ENCODE data around the gene ANTXR1. TPM values are rescaled to one million over a fixed set of nuclear protein-coding genes. Genes with fewer than 3 reads are reported as not detected.

ANTXR1 gene
- total RNA-seq, 1 donor from 2014 or later = not detected

- Mint-ChIP-seq H3K9me3 (no peaks in the 10 kb centered on the region), H3K36me3 (ENCODE audit: low read depth) (no peaks in the 10 kb centered on the region), H3K4me3 (no peak overlapping the region), H3K27me3 (ENCODE audit: insufficient read depth) (no peaks in the 10 kb centered on the region), H3K27ac (no peak overlapping the region), H3K4me1 (ENCODE audit: low read depth) (no peaks in the 10 kb centered on the region)
- DNase-seq (ENCODE audit: low spot score) = no peak
- intact Hi-C loops (cut with micrococcal nuclease) = no loop called here
Observed at GRCh38 chr2:69205491-69205890, 192.5 kb downstream of the ANTXR1 start.

GRCh38 chr2:69208023-69208595 is 195.1 kb downstream of the ANTXR1 start:
- no peak for DNase-seq (ENCODE audit: low spot score)
- intact Hi-C loops (cut with micrococcal nuclease) = no loop called here
- H3K4me1 Mint-ChIP-seq (ENCODE audit: low read depth) = no peaks in the 10 kb centered on the region
- no peaks in the 10 kb centered on the region for H3K27me3 Mint-ChIP-seq (ENCODE audit: insufficient read depth)
- no peak overlapping the region for H3K4me3 Mint-ChIP-seq
- no peaks in the 10 kb centered on the region for H3K36me3 Mint-ChIP-seq (ENCODE audit: low read depth)
- H3K9me3 Mint-ChIP-seq = no peaks in the 10 kb centered on the region
- H3K27ac Mint-ChIP-seq = no peak overlapping the region

- intact Hi-C loops (cut with micrococcal nuclease) = no loop called here
- H3K36me3 Mint-ChIP-seq (ENCODE audit: low read depth) = no peaks in the 10 kb centered on the region
- no peak overlapping the region for H3K27ac Mint-ChIP-seq
- no peak overlapping the region for H3K4me3 Mint-ChIP-seq
- no peaks in the 10 kb centered on the region for H3K27me3 Mint-ChIP-seq (ENCODE audit: insufficient read depth)
- H3K4me1 Mint-ChIP-seq (ENCODE audit: low read depth) = no peaks in the 10 kb centered on the region
- no peak for DNase-seq (ENCODE audit: low spot score)
- no peaks in the 10 kb centered on the region for H3K9me3 Mint-ChIP-seq
Observed at GRCh38 chr2:69209482-69209881, 196.5 kb downstream of the ANTXR1 start.

- intact Hi-C loops (cut with micrococcal nuclease) = no loop called here
- no peaks in the 10 kb centered on the region for H3K4me1 Mint-ChIP-seq (ENCODE audit: low read depth)
- H3K9me3 Mint-ChIP-seq = no peaks in the 10 kb centered on the region
- H3K4me3 Mint-ChIP-seq = no peak overlapping the region
- no peaks in the 10 kb centered on the region for H3K36me3 Mint-ChIP-seq (ENCODE audit: low read depth)
- H3K27me3 Mint-ChIP-seq (ENCODE audit: insufficient read depth) = no peaks in the 10 kb centered on the region
- DNase-seq (ENCODE audit: low spot score) = no peak
- H3K27ac Mint-ChIP-seq = no peak overlapping the region
Observed at GRCh38 chr2:69210385-69210784, 197.4 kb downstream of the ANTXR1 start.

GRCh38 chr2:69211048-69211447 is 198.1 kb downstream of the ANTXR1 start:
- Mint-ChIP-seq H3K27ac (no peak overlapping the region), H3K27me3 (ENCODE audit: insufficient read depth) (no peaks in the 10 kb centered on the region), H3K9me3 (no peaks in the 10 kb centered on the region), H3K4me1 (ENCODE audit: low read depth) (no peaks in the 10 kb centered on the region), H3K4me3 (no peak overlapping the region), H3K36me3 (ENCODE audit: low read depth) (no peaks in the 10 kb centered on the region)
- no peak for DNase-seq (ENCODE audit: low spot score)
- intact Hi-C loops (cut with micrococcal nuclease) = no loop called here

GRCh38 chr2:69211686-69212085 is 198.7 kb downstream of the ANTXR1 start:
- Mint-ChIP-seq H3K36me3 (ENCODE audit: low read depth) (no peaks in the 10 kb centered on the region), H3K4me1 (ENCODE audit: low read depth) (no peaks in the 10 kb centered on the region), H3K4me3 (no peak overlapping the region), H3K9me3 (no peaks in the 10 kb centered on the region), H3K27ac (no peak overlapping the region), H3K27me3 (ENCODE audit: insufficient read depth) (no peaks in the 10 kb centered on the region)
- DNase-seq (ENCODE audit: low spot score) = no peak
- intact Hi-C loops (cut with micrococcal nuclease) = no loop called here

- Mint-ChIP-seq H3K4me1 (ENCODE audit: low read depth) (no peaks in the 10 kb centered on the region), H3K36me3 (ENCODE audit: low read depth) (no peaks in the 10 kb centered on the region), H3K27me3 (ENCODE audit: insufficient read depth) (no peaks in the 10 kb centered on the region), H3K9me3 (no peaks in the 10 kb centered on the region), H3K4me3 (no peak overlapping the region), H3K27ac (no peak overlapping the region)
- intact Hi-C loops (cut with micrococcal nuclease) = no loop called here
- DNase-seq (ENCODE audit: low spot score) = no peak
Observed at GRCh38 chr2:69212238-69213028, 199.5 kb downstream of the ANTXR1 start.

GRCh38 chr2:69213201-69213600 is 200.2 kb downstream of the ANTXR1 start:
- intact Hi-C loops (cut with micrococcal nuclease) = no loop called here
- Mint-ChIP-seq H3K27me3 (ENCODE audit: insufficient read depth) (no peaks in the 10 kb centered on the region), H3K9me3 (no peaks in the 10 kb centered on the region), H3K4me1 (ENCODE audit: low read depth) (no peaks in the 10 kb centered on the region), H3K4me3 (no peak overlapping the region), H3K36me3 (ENCODE audit: low read depth) (no peaks in the 10 kb centered on the region), H3K27ac (no peak overlapping the region)
- DNase-seq (ENCODE audit: low spot score) = no peak

- Mint-ChIP-seq H3K9me3 (no peaks in the 10 kb centered on the region), H3K4me1 (ENCODE audit: low read depth) (no peaks in the 10 kb centered on the region), H3K27ac (no peak overlapping the region), H3K36me3 (ENCODE audit: low read depth) (no peaks in the 10 kb centered on the region), H3K4me3 (no peak overlapping the region), H3K27me3 (ENCODE audit: insufficient read depth) (no peaks in the 10 kb centered on the region)
- intact Hi-C loops (cut with micrococcal nuclease) = no loop called here
- DNase-seq (ENCODE audit: low spot score) = no peak
Observed at GRCh38 chr2:69213782-69214181, 200.8 kb downstream of the ANTXR1 start.

GRCh38 chr2:69214898-69215297 is 201.9 kb downstream of the ANTXR1 start:
- Mint-ChIP-seq H3K36me3 (ENCODE audit: low read depth) (no peaks in the 10 kb centered on the region), H3K27me3 (ENCODE audit: insufficient read depth) (no peaks in the 10 kb centered on the region), H3K4me3 (no peak overlapping the region), H3K4me1 (ENCODE audit: low read depth) (no peaks in the 10 kb centered on the region), H3K9me3 (no peaks in the 10 kb centered on the region), H3K27ac (no peak overlapping the region)
- intact Hi-C loops (cut with micrococcal nuclease) = no loop called here
- no peak for DNase-seq (ENCODE audit: low spot score)

GRCh38 chr2:69216535-69217332 is 203.8 kb downstream of the ANTXR1 start:
- Mint-ChIP-seq H3K9me3 (no peaks in the 10 kb centered on the region), H3K4me3 (no peak overlapping the region), H3K27ac (no peak overlapping the region), H3K36me3 (ENCODE audit: low read depth) (no peaks in the 10 kb centered on the region), H3K4me1 (ENCODE audit: low read depth) (no peaks in the 10 kb centered on the region), H3K27me3 (ENCODE audit: insufficient read depth) (peaks cover 4% of the 10 kb centered on the region)
- DNase-seq (ENCODE audit: low spot score) = no peak
- intact Hi-C loops (cut with micrococcal nuclease) = no loop called here

- H3K4me3 Mint-ChIP-seq = no peak overlapping the region
- peaks cover 6% of the 10 kb centered on the region for H3K27me3 Mint-ChIP-seq (ENCODE audit: insufficient read depth)
- no peaks in the 10 kb centered on the region for H3K4me1 Mint-ChIP-seq (ENCODE audit: low read depth)
- DNase-seq (ENCODE audit: low spot score) = no peak
- intact Hi-C loops (cut with micrococcal nuclease) = no loop called here
- no peaks in the 10 kb centered on the region for H3K9me3 Mint-ChIP-seq
- no peak overlapping the region for H3K27ac Mint-ChIP-seq
- no peaks in the 10 kb centered on the region for H3K36me3 Mint-ChIP-seq (ENCODE audit: low read depth)
Observed at GRCh38 chr2:69217333-69218080, 204.5 kb downstream of the ANTXR1 start.

- intact Hi-C loops (cut with micrococcal nuclease) = no loop called here
- H3K27me3 Mint-ChIP-seq (ENCODE audit: insufficient read depth) = peaks cover 10% of the 10 kb centered on the region
- H3K27ac Mint-ChIP-seq = no peak overlapping the region
- H3K9me3 Mint-ChIP-seq = no peaks in the 10 kb centered on the region
- H3K4me3 Mint-ChIP-seq = no peak overlapping the region
- no peaks in the 10 kb centered on the region for H3K4me1 Mint-ChIP-seq (ENCODE audit: low read depth)
- no peak for DNase-seq (ENCODE audit: low spot score)
- no peaks in the 10 kb centered on the region for H3K36me3 Mint-ChIP-seq (ENCODE audit: low read depth)
Observed at GRCh38 chr2:69221512-69221911, 208.5 kb downstream of the ANTXR1 start.

Data from activated T-helper 1 cell treated with anti-CD3 and anti-CD28 coated beads, Interleukin-12 subunit alpha, Interleukin-12 subunit beta, Interleukin-2, Interleukin-4 antibody, amounts not matched to agents 30 ng/mL and 10 ng/mL and 1 ng/mL, durations not matched to agents 14 hours and 24 hours and 36 hours (primary cell).